Mucosa of rectum (tissue), 2 donors: ENCODE measurements around the gene ERFL.

Source experiments
- H3K27ac ChIP-seq, 2 donors: one replicate each; pipeline ENCODE4 v1.7.0; 2013; ENCODE audit warnings: inconsistent platforms in 2 of 2, low read depth in 2 of 2, low read length in 2 of 2
- H3K27me3 ChIP-seq, 2 donors: one replicate each; pipeline ENCODE4 v1.7.0; 2013; ENCODE audit warnings: low read length in 2 of 2; ENCODE audit not compliant: control insufficient read depth in 2 of 2, insufficient read depth in 2 of 2
- H3K36me3 ChIP-seq, 2 donors: one replicate each; pipeline ENCODE4 v1.7.0; 2013; ENCODE audit warnings: low read length in 2 of 2; ENCODE audit not compliant: control insufficient read depth in 2 of 2, insufficient read depth in 2 of 2
- H3K4me1 ChIP-seq, 2 donors: one replicate each; pipeline ENCODE4 v1.7.0; 2013; ENCODE audit warnings: low read length in 2 of 2, mild to moderate bottlenecking in 1 of 2; ENCODE audit not compliant: control insufficient read depth in 2 of 2, insufficient read depth in 2 of 2
- H3K4me3 ChIP-seq, 2 donors: one replicate each; pipeline ENCODE4 v1.7.0; 2013; ENCODE audit warnings: low read length in 2 of 2
- H3K9ac ChIP-seq, 2 donors: one replicate each; pipeline ENCODE4 v1.7.0; 2013; ENCODE audit warnings: low read length in 2 of 2, low read depth in 1 of 2, mild to moderate bottlenecking in 1 of 2
- H3K9me3 ChIP-seq, 2 donors: one replicate each; pipeline ENCODE4 v1.7.0; 2013; ENCODE audit warnings: low read length in 2 of 2; ENCODE audit not compliant: control insufficient read depth in 2 of 2
- donor health status: healthy.
- donor health status: Normal muscosa, but diverticular disease.

ERFL gene

GRCh38 chr19:41926763-41927496 lies 1.3 kb downstream of the ERFL start:
- Histone ChIP-seq H3K4me1 (peaks cover 9 to 11% of the 10 kb centered on the region in 2 donors), H3K27me3 (peaks cover 26 to 33% of the 10 kb centered on the region in 2 donors), H3K27ac (no peak overlapping the region), H3K9ac (no peak overlapping the region), H3K9me3 (no peaks in the 10 kb centered on the region), H3K4me3 (no peak overlapping the region), H3K36me3 (no peaks in the 10 kb centered on the region)

- peaks cover 9 to 11% of the 10 kb centered on the region in 2 donors for H3K4me1 ChIP-seq
- no peak overlapping the region for H3K4me3 ChIP-seq
- H3K27me3 ChIP-seq: peaks cover 25 to 36% of the 10 kb centered on the region in 2 donors
- no peaks in the 10 kb centered on the region for H3K36me3 ChIP-seq
- H3K27ac ChIP-seq: no peak overlapping the region
- H3K9me3 ChIP-seq: no peaks in the 10 kb centered on the region
- H3K9ac ChIP-seq: no peak overlapping the region
Observed at GRCh38 chr19:41926028-41926762, 2.1 kb downstream of the ERFL start.

GRCh38 chr19:41925208-41926003 lies 2.8 kb downstream of the ERFL start:
- no peaks in the 10 kb centered on the region for H3K9me3 ChIP-seq
- peaks cover 9 to 11% of the 10 kb centered on the region in 2 donors for H3K4me1 ChIP-seq
- H3K27ac ChIP-seq: no peak overlapping the region
- no peak overlapping the region for H3K9ac ChIP-seq
- no peak overlapping the region for H3K4me3 ChIP-seq
- H3K36me3 ChIP-seq: no peaks in the 10 kb centered on the region
- peaks cover 25 to 34% of the 10 kb centered on the region in 2 donors for H3K27me3 ChIP-seq

- Histone ChIP-seq H3K9me3 (no peaks in the 10 kb centered on the region), H3K4me1 (peaks cover 9 to 11% of the 10 kb centered on the region in 2 donors), H3K27ac (no peak overlapping the region), H3K9ac (no peak overlapping the region), H3K4me3 (no peak overlapping the region), H3K36me3 (no peaks in the 10 kb centered on the region), H3K27me3 (peaks cover 27 to 34% of the 10 kb centered on the region in 2 donors)
Observed at GRCh38 chr19:41924151-41925145, 3.8 kb downstream of the ERFL start.

GRCh38 chr19:41923045-41923788 lies 5.0 kb downstream of the ERFL start:
- Histone ChIP-seq H3K27ac (no peak overlapping the region), H3K9me3 (no peaks in the 10 kb centered on the region), H3K36me3 (no peaks in the 10 kb centered on the region), H3K4me3 (no peak overlapping the region), H3K27me3 (peaks cover 24 to 33% of the 10 kb centered on the region in 2 donors), H3K9ac (no peak overlapping the region), H3K4me1 (peaks cover 2 to 4% of the 10 kb centered on the region in 2 donors)

GRCh38 chr19:41922585-41922984 lies 5.7 kb downstream of the ERFL start:
- peaks cover 29 to 33% of the 10 kb centered on the region in 2 donors for H3K27me3 ChIP-seq
- H3K4me1 ChIP-seq: peaks cover 0 to 4% of the 10 kb centered on the region in 2 donors
- H3K36me3 ChIP-seq: no peaks in the 10 kb centered on the region
- no peak overlapping the region for H3K4me3 ChIP-seq
- no peak overlapping the region for H3K27ac ChIP-seq
- H3K9me3 ChIP-seq: no peaks in the 10 kb centered on the region
- no peak overlapping the region for H3K9ac ChIP-seq

- peaks cover 31 to 33% of the 10 kb centered on the region in 2 donors for H3K27me3 ChIP-seq
- H3K9ac ChIP-seq: no peak overlapping the region
- no peaks in the 10 kb centered on the region for H3K36me3 ChIP-seq
- H3K27ac ChIP-seq: no peak overlapping the region
- H3K4me1 ChIP-seq: peaks cover 0 to 2% of the 10 kb centered on the region in 2 donors
- H3K4me3 ChIP-seq: no peak overlapping the region
- H3K9me3 ChIP-seq: no peaks in the 10 kb centered on the region
Observed at GRCh38 chr19:41921577-41922576, 6.4 kb downstream of the ERFL start.

- Histone ChIP-seq H3K27ac (no peak overlapping the region), H3K4me1 (no peaks in the 10 kb centered on the region), H3K9me3 (no peaks in the 10 kb centered on the region), H3K27me3 (peaks cover 33 to 42% of the 10 kb centered on the region in 2 donors), H3K36me3 (peaks cover 0 to 2% of the 10 kb centered on the region in 2 donors), H3K4me3 (no peak overlapping the region), H3K9ac (no peak overlapping the region)
Observed at GRCh38 chr19:41920882-41921576, 7.2 kb downstream of the ERFL start.
